ENCODE data around the gene CTCF.

GRCh38 chr16:67653128-67653788 lies 90.9 kb downstream of the CTCF start:
- no peak for TF ChIP-seq TAF1 (conservative IDR thresholded peaks at IDR 0.05)
- no peak for TF ChIP-seq RAD21 (IDR thresholded peaks at IDR 0.05)
- TF ChIP-seq YY1 (IDR thresholded peaks at IDR 0.05), result no peak
- TF ChIP-seq, protein P1, sequence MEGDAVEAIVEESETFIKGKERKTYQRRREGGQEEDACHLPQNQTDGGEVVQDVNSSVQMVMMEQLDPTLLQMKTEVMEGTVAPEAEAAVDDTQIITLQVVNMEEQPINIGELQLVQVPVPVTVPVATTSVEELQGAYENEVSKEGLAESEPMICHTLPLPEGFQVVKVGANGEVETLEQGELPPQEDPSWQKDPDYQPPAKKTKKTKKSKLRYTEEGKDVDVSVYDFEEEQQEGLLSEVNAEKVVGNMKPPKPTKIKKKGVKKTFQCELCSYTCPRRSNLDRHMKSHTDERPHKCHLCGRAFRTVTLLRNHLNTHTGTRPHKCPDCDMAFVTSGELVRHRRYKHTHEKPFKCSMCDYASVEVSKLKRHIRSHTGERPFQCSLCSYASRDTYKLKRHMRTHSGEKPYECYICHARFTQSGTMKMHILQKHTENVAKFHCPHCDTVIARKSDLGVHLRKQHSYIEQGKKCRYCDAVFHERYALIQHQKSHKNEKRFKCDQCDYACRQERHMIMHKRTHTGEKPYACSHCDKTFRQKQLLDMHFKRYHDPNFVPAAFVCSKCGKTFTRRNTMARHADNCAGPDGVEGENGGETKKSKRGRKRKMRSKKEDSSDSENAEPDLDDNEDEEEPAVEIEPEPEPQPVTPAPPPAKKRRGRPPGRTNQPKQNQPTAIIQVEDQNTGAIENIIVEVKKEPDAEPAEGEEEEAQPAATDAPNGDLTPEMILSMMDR (IDR thresholded peaks at IDR 0.05; ENCODE audit: low read depth, low read length, missing input control), result peak; percentile 16
